ENCODE measurements around the gene EXOG.

EXOG gene

GRCh38 chr3:38471260-38471857 is 24.8 kb upstream of the EXOG start:
- Histone ChIP-seq H3K79me2 (ENCODE audit: insufficient read depth, low read length) (no peaks in the 10 kb centered on the region), H3F3A (ENCODE audit: insufficient read depth, low read length) (no peaks in the 10 kb centered on the region), H3K4me3 (ENCODE audit: low read depth, low read length, poor library complexity, severe bottlenecking) (no peak overlapping the region), H3K36me3 (ENCODE audit: insufficient read depth, low read length) (no peaks in the 10 kb centered on the region; the same call in 1 of the 2 replicates), H3K9ac (ENCODE audit: low read length) (no peak overlapping the region), H3K9me3 (ENCODE audit: low read length) (peaks cover 4% of the 10 kb centered on the region; the same call in 1 of the 2 replicates), H3K27me3 (ENCODE audit: insufficient read depth, low read length) (peaks cover 5% of the 10 kb centered on the region; the same call in 1 of the 2 replicates), H3K4me1 (ENCODE audit: insufficient read depth, low read length, severe bottlenecking) (no peaks in the 10 kb centered on the region), H4K20me1 (ENCODE audit: insufficient read depth, low read length) (no peaks in the 10 kb centered on the region), H3K4me2 (ENCODE audit: low read length) (no peak overlapping the region), H3K9me2 (ENCODE audit: low read depth, low read length) (no peaks in the 10 kb centered on the region), H2AFZ (ENCODE audit: low read length) (no peak overlapping the region), H3K27ac (ENCODE audit: low read depth, low read length, poor library complexity, severe bottlenecking) (no peak overlapping the region)
- no peak for TF ChIP-seq EZH2 (IDR thresholded peaks at IDR 0.05; ENCODE audit: borderline replicate concordance, low read length)
- TF ChIP-seq, protein P1, sequence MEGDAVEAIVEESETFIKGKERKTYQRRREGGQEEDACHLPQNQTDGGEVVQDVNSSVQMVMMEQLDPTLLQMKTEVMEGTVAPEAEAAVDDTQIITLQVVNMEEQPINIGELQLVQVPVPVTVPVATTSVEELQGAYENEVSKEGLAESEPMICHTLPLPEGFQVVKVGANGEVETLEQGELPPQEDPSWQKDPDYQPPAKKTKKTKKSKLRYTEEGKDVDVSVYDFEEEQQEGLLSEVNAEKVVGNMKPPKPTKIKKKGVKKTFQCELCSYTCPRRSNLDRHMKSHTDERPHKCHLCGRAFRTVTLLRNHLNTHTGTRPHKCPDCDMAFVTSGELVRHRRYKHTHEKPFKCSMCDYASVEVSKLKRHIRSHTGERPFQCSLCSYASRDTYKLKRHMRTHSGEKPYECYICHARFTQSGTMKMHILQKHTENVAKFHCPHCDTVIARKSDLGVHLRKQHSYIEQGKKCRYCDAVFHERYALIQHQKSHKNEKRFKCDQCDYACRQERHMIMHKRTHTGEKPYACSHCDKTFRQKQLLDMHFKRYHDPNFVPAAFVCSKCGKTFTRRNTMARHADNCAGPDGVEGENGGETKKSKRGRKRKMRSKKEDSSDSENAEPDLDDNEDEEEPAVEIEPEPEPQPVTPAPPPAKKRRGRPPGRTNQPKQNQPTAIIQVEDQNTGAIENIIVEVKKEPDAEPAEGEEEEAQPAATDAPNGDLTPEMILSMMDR (IDR thresholded peaks at IDR 0.05; ENCODE audit: low read length): no peak

DNA sequence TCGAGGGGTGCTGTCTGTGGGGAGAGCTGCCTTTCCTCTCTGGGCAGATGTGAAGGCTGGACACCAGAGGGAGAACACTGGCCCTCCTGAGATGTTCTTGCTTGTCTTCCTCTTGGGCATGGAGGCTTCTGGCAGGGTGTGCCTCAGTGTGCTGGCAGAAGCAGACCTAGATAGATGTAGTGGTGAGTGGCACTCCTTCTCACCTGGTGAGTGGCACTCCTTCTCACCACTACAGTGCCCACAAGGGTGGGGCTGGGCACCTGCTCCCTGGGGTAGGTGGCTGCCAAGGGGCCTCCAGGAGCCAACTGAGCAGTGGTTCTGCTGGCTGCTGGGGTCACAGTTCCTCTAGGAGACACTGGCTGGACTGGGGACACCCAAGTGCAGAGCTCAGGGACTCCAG is 23.8 kb upstream of the EXOG start:
- H3K79me2 ChIP-seq (ENCODE audit: insufficient read depth, low read length): no peaks in the 10 kb centered on the region
- TF ChIP-seq, protein P1 (IDR thresholded peaks at IDR 0.05; ENCODE audit: low read length): no peak
- TF ChIP-seq EZH2 (IDR thresholded peaks at IDR 0.05; ENCODE audit: borderline replicate concordance, low read length): no peak
- H3K36me3 ChIP-seq (ENCODE audit: insufficient read depth, low read length): no peaks in the 10 kb centered on the region; the same call in 1 of the 2 replicates
- peaks cover 5% of the 10 kb centered on the region; the same call in 1 of the 2 replicates for H3K27me3 ChIP-seq (ENCODE audit: insufficient read depth, low read length)
- no peak overlapping the region for H3K9ac ChIP-seq (ENCODE audit: low read length)
- H3F3A ChIP-seq (ENCODE audit: insufficient read depth, low read length): no peaks in the 10 kb centered on the region
- H3K9me2 ChIP-seq (ENCODE audit: low read depth, low read length): no peaks in the 10 kb centered on the region
- no peaks in the 10 kb centered on the region for H4K20me1 ChIP-seq (ENCODE audit: insufficient read depth, low read length)
- no peak overlapping the region for H2AFZ ChIP-seq (ENCODE audit: low read length)
- H3K4me1 ChIP-seq (ENCODE audit: insufficient read depth, low read length, severe bottlenecking): no peaks in the 10 kb centered on the region
- H3K9me3 ChIP-seq (ENCODE audit: low read length): peaks cover 4% of the 10 kb centered on the region; the same call in 1 of the 2 replicates
- no peak overlapping the region for H3K4me3 ChIP-seq (ENCODE audit: low read depth, low read length, poor library complexity, severe bottlenecking)
- H3K4me2 ChIP-seq (ENCODE audit: low read length): no peak overlapping the region
- H3K27ac ChIP-seq (ENCODE audit: low read depth, low read length, poor library complexity, severe bottlenecking): no peak overlapping the region

DNA sequence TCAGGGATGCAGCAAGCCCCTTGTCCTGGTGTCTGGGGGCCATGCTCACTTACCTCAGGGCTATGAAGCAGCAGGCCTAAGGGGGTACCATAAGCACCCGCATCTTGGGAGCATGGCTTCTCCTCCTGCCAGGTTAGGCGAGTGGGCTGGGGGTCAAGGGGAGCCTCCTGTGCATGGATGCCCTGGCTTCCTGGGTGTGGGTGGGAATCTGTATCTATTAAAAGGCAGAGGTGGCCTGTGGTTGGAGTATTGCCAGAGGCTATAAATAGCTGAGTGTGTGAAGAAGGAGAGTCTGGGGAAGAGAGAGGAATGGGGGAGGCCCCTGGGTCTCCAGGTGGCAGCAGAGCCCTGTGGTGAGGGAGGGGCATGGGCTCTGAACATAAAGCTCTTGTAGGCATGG is 22.9 kb upstream of the EXOG start:
- peaks cover 4% of the 10 kb centered on the region; the same call in 1 of the 2 replicates for H3K9me3 ChIP-seq (ENCODE audit: low read length)
- no peak overlapping the region for H2AFZ ChIP-seq (ENCODE audit: low read length)
- H3K36me3 ChIP-seq (ENCODE audit: insufficient read depth, low read length): no peaks in the 10 kb centered on the region; the same call in 1 of the 2 replicates
- H3F3A ChIP-seq (ENCODE audit: insufficient read depth, low read length): no peaks in the 10 kb centered on the region
- no peak overlapping the region for H3K9ac ChIP-seq (ENCODE audit: low read length)
- no peak overlapping the region for H3K4me3 ChIP-seq (ENCODE audit: low read depth, low read length, poor library complexity, severe bottlenecking)
- no peak overlapping the region for H3K27ac ChIP-seq (ENCODE audit: low read depth, low read length, poor library complexity, severe bottlenecking)
- H4K20me1 ChIP-seq (ENCODE audit: insufficient read depth, low read length): no peaks in the 10 kb centered on the region
- no peaks in the 10 kb centered on the region for H3K9me2 ChIP-seq (ENCODE audit: low read depth, low read length)
- H3K4me2 ChIP-seq (ENCODE audit: low read length): no peak overlapping the region
- H3K79me2 ChIP-seq (ENCODE audit: insufficient read depth, low read length): no peaks in the 10 kb centered on the region
- H3K27me3 ChIP-seq (ENCODE audit: insufficient read depth, low read length): peaks cover 5% of the 10 kb centered on the region; the same call in 1 of the 2 replicates
- no peaks in the 10 kb centered on the region for H3K4me1 ChIP-seq (ENCODE audit: insufficient read depth, low read length, severe bottlenecking)
- TF ChIP-seq EZH2 (IDR thresholded peaks at IDR 0.05; ENCODE audit: borderline replicate concordance, low read length): no peak
- TF ChIP-seq, protein P1 (IDR thresholded peaks at IDR 0.05; ENCODE audit: low read length): no peak

Data from OCI-LY1 (cell line).